Uterus (tissue), 4 donors: ENCODE results near the gene ZCCHC14. TPM values are rescaled to one million over a fixed set of nuclear protein-coding genes. Genes with fewer than 3 reads are reported as not detected.

Experiments used
- DNase-seq, 2 donors: peaks; one replicate each; pipeline ENCODE4 v3.0.0-alpha.2; 2019 to 2020
- H3K27ac ChIP-seq, 2 donors: fragments of 200-600 bp; sonication (generic); 1 replicate in 1 of 2; 2 replicates in 1 of 2; pipeline ENCODE4 v1.5.1; 2016 to 2018
- H3K27me3 ChIP-seq, 2 donors: fragments of 200-600 bp; sonication (generic); one replicate each; pipeline ENCODE4 v1.5.1; 2018 to 2019; ENCODE audit warnings: control low read depth in 1 of 2
- H3K36me3 ChIP-seq, 2 donors: fragments of 200-600 bp; sonication (generic); one replicate each; pipeline ENCODE4 v1.5.1; 2019; ENCODE audit warnings: control low read depth in 1 of 2
- H3K4me1 ChIP-seq, 2 donors: fragments of 200-600 bp; sonication (generic); one replicate each; pipeline ENCODE4 v1.5.1; 2018 to 2019; ENCODE audit warnings: control low read depth in 1 of 2
- H3K4me3 ChIP-seq, 2 donors: fragments of 200-600 bp; sonication (generic); 1 replicate in 1 of 2; 2 replicates in 1 of 2; pipeline ENCODE4 v1.5.1; 2018 to 2019; ENCODE audit warnings: mild to moderate bottlenecking in 1 of 2
- H3K9me3 ChIP-seq, 2 donors: fragments of 200-600 bp; sonication (generic); one replicate each; pipeline ENCODE4 v1.5.1; 2019; ENCODE audit warnings: control low read depth in 1 of 2
- POLR2A ChIP-seq, 2 donors: fragments of 450-650 bp; IDR thresholded peaks; one replicate each; pipeline ENCODE4 v1.6.1; 2016; ENCODE audit warnings: antibody characterized with exemption in 2 of 2, mild to moderate bottlenecking in 1 of 2, moderate library complexity in 1 of 2
- intact Hi-C: fragments of 100-400 bp; cut with DNase I; formaldehyde crosslinking; loops from one replicate; pipeline ENCODE4 v1.15.1; 2023; ENCODE audit warnings: low total_unique reads
- total RNA-seq, 4 donors: library from RNA; depleted of rRNA in 3 of 4; stranded (reverse); fragments of >200 nt in 3 of 4; gene quantifications; one replicate each; pipeline versions ENCODE4 v1.1.0 to v1.2.4, GENCODE V29; 2014 to 2023
- TF ChIP-seq, protein P1 (sequence below), 4 experiments: fragments of 200-600 bp in 2 of 4; fragments of 450-650 bp in 2 of 4; sonication (generic) in 2 of 4; IDR thresholded peaks; one replicate each; pipeline ENCODE4 v1.5.1; 2016 to 2019; ENCODE audit warnings: antibody characterized with exemption in 4 of 4, mild to moderate bottlenecking in 2 of 4, moderate library complexity in 1 of 4
- donor health status: DM: yes; HTN: yes; CAD: no.

ZCCHC14 gene
- total RNA-seq, 4 donors from 2014 or later, result 9.2 to 33.0 (median 20.6) TPM

- Histone ChIP-seq H3K27ac (no peak overlapping the region), H3K4me1 (peaks cover 6 to 23% of the 10 kb centered on the region in 2 donors), H3K27me3 (no peaks in the 10 kb centered on the region), H3K36me3 (no peaks in the 10 kb centered on the region), H3K9me3 (no peaks in the 10 kb centered on the region), H3K4me3 (no peak overlapping the region)
- TF ChIP-seq, protein P1, sequence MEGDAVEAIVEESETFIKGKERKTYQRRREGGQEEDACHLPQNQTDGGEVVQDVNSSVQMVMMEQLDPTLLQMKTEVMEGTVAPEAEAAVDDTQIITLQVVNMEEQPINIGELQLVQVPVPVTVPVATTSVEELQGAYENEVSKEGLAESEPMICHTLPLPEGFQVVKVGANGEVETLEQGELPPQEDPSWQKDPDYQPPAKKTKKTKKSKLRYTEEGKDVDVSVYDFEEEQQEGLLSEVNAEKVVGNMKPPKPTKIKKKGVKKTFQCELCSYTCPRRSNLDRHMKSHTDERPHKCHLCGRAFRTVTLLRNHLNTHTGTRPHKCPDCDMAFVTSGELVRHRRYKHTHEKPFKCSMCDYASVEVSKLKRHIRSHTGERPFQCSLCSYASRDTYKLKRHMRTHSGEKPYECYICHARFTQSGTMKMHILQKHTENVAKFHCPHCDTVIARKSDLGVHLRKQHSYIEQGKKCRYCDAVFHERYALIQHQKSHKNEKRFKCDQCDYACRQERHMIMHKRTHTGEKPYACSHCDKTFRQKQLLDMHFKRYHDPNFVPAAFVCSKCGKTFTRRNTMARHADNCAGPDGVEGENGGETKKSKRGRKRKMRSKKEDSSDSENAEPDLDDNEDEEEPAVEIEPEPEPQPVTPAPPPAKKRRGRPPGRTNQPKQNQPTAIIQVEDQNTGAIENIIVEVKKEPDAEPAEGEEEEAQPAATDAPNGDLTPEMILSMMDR (IDR thresholded peaks at IDR 0.05), result no peak
- no peak for TF ChIP-seq POLR2A (IDR thresholded peaks at IDR 0.05)
- intact Hi-C loops, result loop anchor here (10.0 kb wide), 1 partner anchor 53 kb away; the partner anchor contains the start of gene C16orf95
- no peak for DNase-seq
These were observed 124.6 kb downstream of the ZCCHC14 start for GRCh38 chr16:87368029-87368770.

DNA sequence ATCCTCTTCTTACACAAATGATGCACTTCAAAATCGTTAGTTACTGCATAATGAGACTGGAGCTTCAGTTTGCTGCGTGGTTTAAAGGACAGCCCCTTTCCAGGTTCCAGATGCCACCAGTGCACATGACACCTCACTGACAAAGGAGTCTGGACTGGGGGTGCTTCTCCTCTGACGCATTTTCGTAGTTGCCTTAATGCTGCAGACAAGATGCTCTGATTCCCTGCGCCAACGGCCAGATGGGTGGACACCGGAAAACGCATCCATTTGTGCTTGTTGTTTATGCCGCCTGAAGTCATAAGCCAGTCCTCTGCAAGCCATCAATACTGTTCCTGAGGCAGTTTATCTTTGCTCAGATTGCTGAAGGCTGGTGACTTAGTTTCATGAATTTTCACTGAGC, 125.3 kb downstream of the ZCCHC14 start:
- H3K27ac ChIP-seq, result no peak overlapping the region
- H3K36me3 ChIP-seq, result no peaks in the 10 kb centered on the region
- intact Hi-C loops, result loop anchor here (10.0 kb wide), 1 partner anchor 53 kb away; the partner anchor contains the start of gene C16orf95
- H3K4me1 ChIP-seq, result peaks cover 6 to 23% of the 10 kb centered on the region in 2 donors
- H3K4me3 ChIP-seq, result no peak overlapping the region
- TF ChIP-seq, protein P1 (IDR thresholded peaks at IDR 0.05), result no peak
- TF ChIP-seq POLR2A (IDR thresholded peaks at IDR 0.05), result no peak
- H3K9me3 ChIP-seq, result no peaks in the 10 kb centered on the region
- no peak for DNase-seq
- no peaks in the 10 kb centered on the region for H3K27me3 ChIP-seq

GRCh38 chr16:87366930-87367329, 125.9 kb downstream of the ZCCHC14 start:
- peaks cover 6 to 23% of the 10 kb centered on the region in 2 donors for H3K4me1 ChIP-seq
- DNase-seq, result no peak
- H3K9me3 ChIP-seq, result no peaks in the 10 kb centered on the region
- intact Hi-C loops, result loop anchor here (10.0 kb wide), 1 partner anchor 52 kb away; the partner anchor contains the start of gene C16orf95
- no peak for TF ChIP-seq POLR2A (IDR thresholded peaks at IDR 0.05)
- TF ChIP-seq, protein P1 (IDR thresholded peaks at IDR 0.05), result no peak
- H3K27me3 ChIP-seq, result no peaks in the 10 kb centered on the region
- H3K4me3 ChIP-seq, result no peak overlapping the region
- no peaks in the 10 kb centered on the region for H3K36me3 ChIP-seq
- peak overlapping the region in 1 of 2 donors; percentile 8 for H3K27ac ChIP-seq

DNA sequence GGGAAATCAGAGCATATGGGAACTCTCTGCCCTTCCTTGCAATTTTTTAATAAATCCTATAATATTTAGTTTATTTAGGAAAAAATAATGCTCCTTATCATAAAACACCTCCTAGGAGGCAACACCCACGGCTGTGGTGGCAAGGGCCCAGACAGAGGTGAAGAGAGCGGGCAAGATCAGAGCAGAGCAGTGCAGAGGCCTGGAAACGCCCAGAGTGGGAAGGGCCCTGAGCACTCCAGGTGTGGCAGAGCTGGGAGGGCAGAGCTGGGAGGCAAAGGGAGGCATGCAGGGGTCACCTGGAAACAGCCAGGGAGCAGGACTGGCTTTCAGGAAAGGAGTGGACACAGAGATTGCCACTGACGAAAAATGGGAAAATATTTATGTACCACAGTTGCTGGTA, 126.5 kb downstream of the ZCCHC14 start:
- TF ChIP-seq POLR2A (IDR thresholded peaks at IDR 0.05), result no peak
- TF ChIP-seq, protein P1 (IDR thresholded peaks at IDR 0.05), result no peak
- peaks cover 6 to 23% of the 10 kb centered on the region in 2 donors for H3K4me1 ChIP-seq
- intact Hi-C loops, result loop anchor here (10.0 kb wide), 1 partner anchor 51 kb away; the partner anchor contains the start of gene C16orf95
- no peak overlapping the region for H3K4me3 ChIP-seq
- H3K9me3 ChIP-seq, result no peaks in the 10 kb centered on the region
- H3K27ac ChIP-seq, result peak overlapping the region in 1 of 2 donors; percentile 8
- H3K36me3 ChIP-seq, result no peaks in the 10 kb centered on the region
- H3K27me3 ChIP-seq, result no peaks in the 10 kb centered on the region
- no peak for DNase-seq

- H3K27me3 ChIP-seq, result no peaks in the 10 kb centered on the region
- no peak for TF ChIP-seq POLR2A (IDR thresholded peaks at IDR 0.05)
- TF ChIP-seq, protein P1 (IDR thresholded peaks at IDR 0.05), result no peak
- peaks cover 6 to 12% of the 10 kb centered on the region in 2 donors for H3K4me1 ChIP-seq
- no peaks in the 10 kb centered on the region for H3K36me3 ChIP-seq
- no peak overlapping the region for H3K27ac ChIP-seq
- no peak for DNase-seq
- H3K4me3 ChIP-seq, result no peak overlapping the region
- intact Hi-C loops, result loop anchor here (10.0 kb wide), 1 partner anchor 50 kb away; the partner anchor contains the start of gene C16orf95
- no peaks in the 10 kb centered on the region for H3K9me3 ChIP-seq
These were observed 127.7 kb downstream of the ZCCHC14 start for GRCh38 chr16:87365021-87365713.
